ENCODE results near the gene ROBO3.

ROBO3 gene

GRCh38 chr11:124923296-124923695 lies 58.1 kb downstream of the ROBO3 start:
- Histone ChIP-seq H3K4me1 (ENCODE audit: control insufficient read depth, low read length) (no peaks in the 10 kb centered on the region), H3K79me2 (ENCODE audit: control insufficient read depth, low read length) (no peaks in the 10 kb centered on the region), H3K36me3 (ENCODE audit: control insufficient read depth, low read length) (no peaks in the 10 kb centered on the region), H3K27ac (ENCODE audit: low read depth, low read length) (no peak overlapping the region), H3K9me2 (replicated peaks; ENCODE audit: control insufficient read depth, low read length) (no peaks in the 10 kb centered on the region), H4K20me1 (ENCODE audit: control insufficient read depth, insufficient read depth, low read depth, low read length) (no peaks in the 10 kb centered on the region), H3K27me3 (ENCODE audit: control insufficient read depth, low read length) (peaks cover under 1% of the 10 kb centered on the region; the same call in 1 of the 2 replicates), H3K4me2 (ENCODE audit: low read length) (no peak overlapping the region), H3F3A (ENCODE audit: control insufficient read depth, insufficient read depth) (no peaks in the 10 kb centered on the region), H3K9me3 (ENCODE audit: control insufficient read depth, insufficient read depth, low read length) (no peaks in the 10 kb centered on the region), H3K4me3 (ENCODE audit: low read length) (no peak overlapping the region)
- TF ChIP-seq CTCF (IDR thresholded peaks at IDR 0.05; ENCODE audit: low read depth, low read length, poor library complexity, severe bottlenecking) (no peak), EZH2phosphoT487 (IDR thresholded peaks at IDR 0.05; ENCODE audit: borderline replicate concordance, low read length) (no peak)

GRCh38 chr11:124928942-124929665 lies 63.9 kb downstream of the ROBO3 start:
- Histone ChIP-seq H3K9me3 (ENCODE audit: control insufficient read depth, insufficient read depth, low read length) (no peaks in the 10 kb centered on the region), H3F3A (ENCODE audit: control insufficient read depth, insufficient read depth) (no peaks in the 10 kb centered on the region), H3K27me3 (ENCODE audit: control insufficient read depth, low read length) (peaks cover 4% of the 10 kb centered on the region; the same call in 1 of the 2 replicates), H3K4me1 (ENCODE audit: control insufficient read depth, low read length) (no peaks in the 10 kb centered on the region), H3K4me2 (ENCODE audit: low read length) (no peak overlapping the region), H3K9me2 (replicated peaks; ENCODE audit: control insufficient read depth, low read length) (no peaks in the 10 kb centered on the region), H3K27ac (ENCODE audit: low read depth, low read length) (no peak overlapping the region), H3K36me3 (ENCODE audit: control insufficient read depth, low read length) (no peaks in the 10 kb centered on the region), H3K4me3 (ENCODE audit: low read length) (no peak overlapping the region), H3K79me2 (ENCODE audit: control insufficient read depth, low read length) (no peaks in the 10 kb centered on the region), H4K20me1 (ENCODE audit: control insufficient read depth, insufficient read depth, low read depth, low read length) (no peaks in the 10 kb centered on the region)
- TF ChIP-seq CTCF (IDR thresholded peaks at IDR 0.05; ENCODE audit: low read depth, low read length, poor library complexity, severe bottlenecking) (no peak), EZH2phosphoT487 (IDR thresholded peaks at IDR 0.05; ENCODE audit: borderline replicate concordance, low read length) (no peak)

- Histone ChIP-seq H3K36me3 (ENCODE audit: control insufficient read depth, low read length) (no peaks in the 10 kb centered on the region), H3F3A (ENCODE audit: control insufficient read depth, insufficient read depth) (no peaks in the 10 kb centered on the region), H3K9me2 (replicated peaks; ENCODE audit: control insufficient read depth, low read length) (no peaks in the 10 kb centered on the region), H3K4me3 (ENCODE audit: low read length) (no peak overlapping the region), H3K79me2 (ENCODE audit: control insufficient read depth, low read length) (no peaks in the 10 kb centered on the region), H4K20me1 (ENCODE audit: control insufficient read depth, insufficient read depth, low read depth, low read length) (no peaks in the 10 kb centered on the region), H3K4me2 (ENCODE audit: low read length) (no peak overlapping the region), H3K27me3 (ENCODE audit: control insufficient read depth, low read length) (peaks cover 5% of the 10 kb centered on the region), H3K9me3 (ENCODE audit: control insufficient read depth, insufficient read depth, low read length) (no peaks in the 10 kb centered on the region), H3K27ac (ENCODE audit: low read depth, low read length) (no peak overlapping the region), H3K4me1 (ENCODE audit: control insufficient read depth, low read length) (no peaks in the 10 kb centered on the region)
- TF ChIP-seq CTCF (IDR thresholded peaks at IDR 0.05; ENCODE audit: low read depth, low read length, poor library complexity, severe bottlenecking): no peak
- no peak for TF ChIP-seq EZH2phosphoT487 (IDR thresholded peaks at IDR 0.05; ENCODE audit: borderline replicate concordance, low read length)
These were observed 65.6 kb downstream of the ROBO3 start for GRCh38 chr11:124930799-124931198.
